Measurements from ENCODE around the gene ACSL5. TPM values are rescaled to one million over a fixed set of nuclear protein-coding genes. Genes with fewer than 3 reads are reported as not detected.

The ACSL5 gene
- total and polyA plus RNA-seq, 2 donors (not counting 3 experiments of a cell fraction or from before 2014, with no cell fraction given): 1.5 to 2.1 TPM

DNA sequence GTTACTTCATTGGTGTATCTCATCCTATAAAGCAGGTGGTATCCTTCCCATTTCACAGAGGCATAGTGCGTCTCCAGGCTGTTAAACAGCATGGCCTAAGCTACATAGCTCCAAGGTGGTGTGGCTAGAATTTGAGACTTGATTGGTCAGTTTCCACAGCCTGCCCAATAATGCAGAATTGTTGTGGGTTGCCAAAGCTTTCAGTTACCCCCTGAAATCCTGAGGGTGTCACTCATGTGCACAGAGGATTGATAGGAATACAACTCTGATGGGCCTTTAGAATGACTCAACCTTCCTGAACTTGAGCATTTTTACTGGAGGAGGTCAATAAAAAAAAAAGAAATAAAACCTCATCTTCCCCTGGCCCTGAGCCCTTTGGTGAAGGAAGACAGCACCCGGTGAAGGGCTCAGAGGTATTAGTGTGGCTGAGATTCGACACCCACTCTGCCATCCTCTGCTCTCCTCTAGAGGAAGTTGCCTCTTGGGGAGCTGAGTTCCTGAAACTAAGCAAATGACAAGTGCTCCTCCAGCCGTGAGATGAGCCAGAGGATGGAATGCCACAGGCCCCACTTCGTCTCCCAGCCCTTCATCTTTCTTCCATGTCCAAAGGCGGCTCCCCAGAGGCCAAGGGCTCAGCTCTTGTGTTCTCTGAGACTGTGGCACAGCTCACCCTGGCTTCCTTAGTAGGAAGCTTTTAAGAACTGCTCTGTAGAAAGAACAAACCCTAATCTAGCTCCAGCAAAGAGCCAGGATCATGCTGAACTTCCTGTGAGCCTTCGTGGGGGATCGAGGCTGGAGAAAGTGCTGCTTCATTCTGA, 1.0 kb downstream of the ACSL5 start:
- intact Hi-C loops (cut with micrococcal nuclease) (no loop called here), dilution Hi-C loops (cut with MboI; ENCODE audit: extremely low pct_ligation_motif_present, low sequenced_read_pairs) (no loop called here)
- H3K9me1 ChIP-seq (replicated peaks; ENCODE audit: control insufficient read depth, extremely low read depth, insufficient read depth, low read length): no peaks in the 10 kb centered on the region
- no peak overlapping the region for H3K4me2 ChIP-seq (ENCODE audit: insufficient read depth, low read length)
- no peaks in the 10 kb centered on the region for H4K20me1 ChIP-seq (replicated peaks; ENCODE audit: control insufficient read depth, extremely low read depth, insufficient read depth, low read length)
- H3K36me3 ChIP-seq (ENCODE audit: control insufficient read depth in 2 of 2, extremely low read depth in 1 of 2, insufficient read depth in 2 of 2, low read length in 2 of 2): no peaks in the 10 kb centered on the region
- H3K9ac ChIP-seq (replicated peaks; ENCODE audit: extremely low read depth, insufficient read depth, low read length): no peak overlapping the region
- ChIA-PET CTCF (interaction anchor here (0.6 to 3.9 kb wide), 7 partner anchors 9 to 1041 kb away, joined by 3 to 22 read pairs (median 5); no protein-coding TSS in a partner anchor), POLR2A (interaction anchor here (0.7 kb wide), 1 partner anchor 89 kb away, joined by 3 read pairs; no protein-coding TSS in a partner anchor)
- no peaks in the 10 kb centered on the region for H3K27me3 ChIP-seq (ENCODE audit: control insufficient read depth in 2 of 2, insufficient read depth in 2 of 2, low read length in 2 of 2)
- peaks cover 22% of the 10 kb centered on the region for H3K4me1 ChIP-seq (ENCODE audit: control insufficient read depth, extremely low read depth, insufficient read depth, low read length)
- H3K27ac ChIP-seq (ENCODE audit: insufficient read depth, low read depth, low read length): no peak overlapping the region
- H3K4me3 ChIP-seq (replicated peaks in 1 of 3; ENCODE audit: insufficient read depth in 1 of 3, low read depth in 1 of 3, low read length in 3 of 3): no peak overlapping the region
- TF ChIP-seq, protein P1, sequence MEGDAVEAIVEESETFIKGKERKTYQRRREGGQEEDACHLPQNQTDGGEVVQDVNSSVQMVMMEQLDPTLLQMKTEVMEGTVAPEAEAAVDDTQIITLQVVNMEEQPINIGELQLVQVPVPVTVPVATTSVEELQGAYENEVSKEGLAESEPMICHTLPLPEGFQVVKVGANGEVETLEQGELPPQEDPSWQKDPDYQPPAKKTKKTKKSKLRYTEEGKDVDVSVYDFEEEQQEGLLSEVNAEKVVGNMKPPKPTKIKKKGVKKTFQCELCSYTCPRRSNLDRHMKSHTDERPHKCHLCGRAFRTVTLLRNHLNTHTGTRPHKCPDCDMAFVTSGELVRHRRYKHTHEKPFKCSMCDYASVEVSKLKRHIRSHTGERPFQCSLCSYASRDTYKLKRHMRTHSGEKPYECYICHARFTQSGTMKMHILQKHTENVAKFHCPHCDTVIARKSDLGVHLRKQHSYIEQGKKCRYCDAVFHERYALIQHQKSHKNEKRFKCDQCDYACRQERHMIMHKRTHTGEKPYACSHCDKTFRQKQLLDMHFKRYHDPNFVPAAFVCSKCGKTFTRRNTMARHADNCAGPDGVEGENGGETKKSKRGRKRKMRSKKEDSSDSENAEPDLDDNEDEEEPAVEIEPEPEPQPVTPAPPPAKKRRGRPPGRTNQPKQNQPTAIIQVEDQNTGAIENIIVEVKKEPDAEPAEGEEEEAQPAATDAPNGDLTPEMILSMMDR (IDR thresholded peaks at IDR 0.05; ENCODE audit: extremely low read depth in 1 of 2, insufficient read depth in 1 of 2, low read depth in 1 of 2, low read length in 2 of 2): no peak
- TF ChIP-seq EZH2 (IDR thresholded peaks at IDR 0.05; ENCODE audit: borderline replicate concordance, low read depth, low read length, severe bottlenecking): no peak
- TF ChIP-seq POLR2AphosphoS5 (IDR thresholded peaks at IDR 0.05; ENCODE audit: insufficient read depth, low read depth, low read length): no peak
- TF ChIP-seq JUN (IDR thresholded peaks at IDR 0.05; ENCODE audit: borderline replicate concordance, insufficient read depth, insufficient read length, low read depth): no peak
- TF ChIP-seq GATA2 (IDR thresholded peaks at IDR 0.05; ENCODE audit: insufficient read depth, insufficient read length, low read depth, low read length): no peak
- TF ChIP-seq POLR2A (IDR thresholded peaks at IDR 0.05; ENCODE audit: low read depth, low read length): no peak
- no peak for TF ChIP-seq MYC (IDR thresholded peaks at IDR 0.05; ENCODE audit: low read depth, low read length)
- no peak for TF ChIP-seq FOS (IDR thresholded peaks at IDR 0.05; ENCODE audit: borderline replicate concordance, insufficient read depth, low read length)
- TF ChIP-seq, protein P2, sequence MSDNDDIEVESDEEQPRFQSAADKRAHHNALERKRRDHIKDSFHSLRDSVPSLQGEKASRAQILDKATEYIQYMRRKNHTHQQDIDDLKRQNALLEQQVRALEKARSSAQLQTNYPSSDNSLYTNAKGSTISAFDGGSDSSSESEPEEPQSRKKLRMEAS (IDR thresholded peaks at IDR 0.05; ENCODE audit: insufficient read depth, insufficient read length): no peak
- no peaks in the 10 kb centered on the region for H3K9me3 ChIP-seq (replicated peaks; ENCODE audit: control insufficient read depth, insufficient read depth, low read length)
- H2AFZ ChIP-seq (ENCODE audit: low read depth, low read length): peak overlapping the region; percentile 97
- DNase-seq (ENCODE audit: low read depth, low spot score) (no peak), FAIRE-seq (peak; percentile 28)
- H3K79me2 ChIP-seq (ENCODE audit: control insufficient read depth, insufficient read depth, low read length): no peaks in the 10 kb centered on the region
- BruUV-seq (replicated peaks): no TSS peak

All from endothelial cell of umbilical vein (primary cell).